OCI-LY3 (cell line): ENCODE measurements around the gene IQSEC1.
A peak's percentile ranks its signal among the peaks of the same experiment; 100 is the strongest.

Experiments used
- H2AFZ ChIP-seq: fragments of 200-600, 300-600 bp; shearing (Covaris generic); 2 replicates; pipeline ENCODE4 v1.6.0; 2014; ENCODE audit warnings: antibody characterized with exemption, low read depth, low read length
- H3K27ac ChIP-seq: fragments of 200-600, 300-600 bp; sonication (generic); 2 replicates; pipeline ENCODE4 v1.5.1; 2014; ENCODE audit warnings: mild to moderate bottlenecking, low read length, moderate library complexity, mixed read lengths
- H3K27me3 ChIP-seq: fragments of 200-600, 300-600 bp; sonication (generic); 2 replicates; pipeline ENCODE4 v1.6.1; 2014; ENCODE audit warnings: low read depth, low read length, mixed read lengths
- H3K36me3 ChIP-seq: fragments of 200-600, 300-600 bp; sonication (generic); replicated peaks from 2 replicates; pipeline ENCODE3; 2014; ENCODE audit warnings: low read depth, low read length, mixed read lengths
- H3K4me1 ChIP-seq: fragments of 300-600, 200-600 bp; sonication (generic); 2 replicates; pipeline ENCODE4 v1.6.1; 2014; ENCODE audit warnings: low read length, mixed read lengths
- H3K4me2 ChIP-seq: fragments of 200-600, 300-600 bp; sonication (generic); 2 replicates; pipeline ENCODE4 v1.6.1; 2014; ENCODE audit warnings: low read length, mixed read lengths
- H3K4me3 ChIP-seq: fragments of 300-600, 200-600 bp; sonication (generic); 2 replicates; pipeline ENCODE4 v1.5.1; 2014; ENCODE audit warnings: antibody characterized with exemption, mild to moderate bottlenecking, low read length, moderate library complexity
- H3K79me2 ChIP-seq: fragments of 300-600, 200-600 bp; shearing (Covaris generic); 2 replicates; pipeline ENCODE4 v1.6.1; 2014; ENCODE audit warnings: mild to moderate bottlenecking, low read length, mixed read lengths
- H3K9ac ChIP-seq: fragments of 300-600, 200-600 bp; shearing (Covaris generic); 2 replicates; pipeline ENCODE4 v1.6.0; 2014; ENCODE audit warnings: mild to moderate bottlenecking, low read length, moderate library complexity
- H3K9me3 ChIP-seq: fragments of 200-600, 300-600 bp; shearing (Covaris generic); 2 replicates; pipeline ENCODE4 v1.6.1; 2014; ENCODE audit warnings: low read length, mixed read lengths; ENCODE audit not compliant: insufficient read depth
- H4K20me1 ChIP-seq: fragments of 200-600, 300-600 bp; sonication (generic); 2 replicates; pipeline ENCODE4 v1.6.1; 2016; ENCODE audit warnings: low read length, mixed read lengths; ENCODE audit not compliant: insufficient read depth
- EZH2phosphoT487 ChIP-seq: fragments of 200-600 bp; shearing (Covaris generic); IDR thresholded peaks from 2 replicates; pipeline ENCODE4 v1.6.1; 2018; ENCODE audit warnings: antibody characterized with exemption, mixed run types, low read depth
- TF ChIP-seq, protein P1 (sequence below): fragments of 200-600, 300-600 bp; sonication (generic); IDR thresholded peaks from 2 replicates; pipeline ENCODE4 v1.5.1; 2014; ENCODE audit warnings: antibody characterized with exemption, low read length, low read depth

IQSEC1 gene

GRCh38 chr3:12943124-12944021 is 129.9 kb downstream of the IQSEC1 start:
- peaks cover 98% of the 10 kb centered on the region for H4K20me1 ChIP-seq

GRCh38 chr3:12941495-12942023 is 131.7 kb downstream of the IQSEC1 start:
- Histone ChIP-seq H3K4me3 (no peak overlapping the region), H3K4me1 (peaks cover 22% of the 10 kb centered on the region), H3K4me2 (no peak overlapping the region), H3K36me3 (peaks cover 48% of the 10 kb centered on the region), H3K9me3 (no peaks in the 10 kb centered on the region), H2AFZ (no peak overlapping the region), H3K27me3 (no peaks in the 10 kb centered on the region), H3K79me2 (peaks cover 80% of the 10 kb centered on the region), H3K9ac (no peak overlapping the region), H3K27ac (no peak overlapping the region), H4K20me1 (peaks cover 95% of the 10 kb centered on the region)
- no peak for TF ChIP-seq EZH2phosphoT487
- TF ChIP-seq, protein P1, sequence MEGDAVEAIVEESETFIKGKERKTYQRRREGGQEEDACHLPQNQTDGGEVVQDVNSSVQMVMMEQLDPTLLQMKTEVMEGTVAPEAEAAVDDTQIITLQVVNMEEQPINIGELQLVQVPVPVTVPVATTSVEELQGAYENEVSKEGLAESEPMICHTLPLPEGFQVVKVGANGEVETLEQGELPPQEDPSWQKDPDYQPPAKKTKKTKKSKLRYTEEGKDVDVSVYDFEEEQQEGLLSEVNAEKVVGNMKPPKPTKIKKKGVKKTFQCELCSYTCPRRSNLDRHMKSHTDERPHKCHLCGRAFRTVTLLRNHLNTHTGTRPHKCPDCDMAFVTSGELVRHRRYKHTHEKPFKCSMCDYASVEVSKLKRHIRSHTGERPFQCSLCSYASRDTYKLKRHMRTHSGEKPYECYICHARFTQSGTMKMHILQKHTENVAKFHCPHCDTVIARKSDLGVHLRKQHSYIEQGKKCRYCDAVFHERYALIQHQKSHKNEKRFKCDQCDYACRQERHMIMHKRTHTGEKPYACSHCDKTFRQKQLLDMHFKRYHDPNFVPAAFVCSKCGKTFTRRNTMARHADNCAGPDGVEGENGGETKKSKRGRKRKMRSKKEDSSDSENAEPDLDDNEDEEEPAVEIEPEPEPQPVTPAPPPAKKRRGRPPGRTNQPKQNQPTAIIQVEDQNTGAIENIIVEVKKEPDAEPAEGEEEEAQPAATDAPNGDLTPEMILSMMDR: no peak

More at GRCh38 chr3:12943124-12944021, 129.9 kb downstream of the IQSEC1 start:
- Histone ChIP-seq H3K4me1 (peaks cover 22% of the 10 kb centered on the region), H3K4me3 (no peak overlapping the region), H3K9me3 (no peaks in the 10 kb centered on the region), H3K79me2 (peaks cover 83% of the 10 kb centered on the region), H3K36me3 (peaks cover 36% of the 10 kb centered on the region), H3K9ac (no peak overlapping the region), H3K27ac (no peak overlapping the region), H3K27me3 (no peaks in the 10 kb centered on the region), H2AFZ (no peak overlapping the region), H3K4me2 (no peak overlapping the region)
- no peak for TF ChIP-seq EZH2phosphoT487
- TF ChIP-seq, protein P1: no peak

GRCh38 chr3:12940854-12941253 is 132.4 kb downstream of the IQSEC1 start:
- Histone ChIP-seq H3K9ac (no peak overlapping the region), H3K4me3 (no peak overlapping the region), H3K79me2 (peaks cover 80% of the 10 kb centered on the region), H4K20me1 (peaks cover 95% of the 10 kb centered on the region), H3K27ac (0 out of 2 replicates have a peak overlapping the region, but pooled peaks have one; percentile 8), H3K27me3 (no peaks in the 10 kb centered on the region), H3K4me1 (peaks cover 22% of the 10 kb centered on the region), H3K4me2 (no peak overlapping the region), H3K36me3 (peaks cover 54% of the 10 kb centered on the region), H2AFZ (no peak overlapping the region), H3K9me3 (no peaks in the 10 kb centered on the region)
- no peak for TF ChIP-seq EZH2phosphoT487
- TF ChIP-seq, protein P1: no peak

DNA sequence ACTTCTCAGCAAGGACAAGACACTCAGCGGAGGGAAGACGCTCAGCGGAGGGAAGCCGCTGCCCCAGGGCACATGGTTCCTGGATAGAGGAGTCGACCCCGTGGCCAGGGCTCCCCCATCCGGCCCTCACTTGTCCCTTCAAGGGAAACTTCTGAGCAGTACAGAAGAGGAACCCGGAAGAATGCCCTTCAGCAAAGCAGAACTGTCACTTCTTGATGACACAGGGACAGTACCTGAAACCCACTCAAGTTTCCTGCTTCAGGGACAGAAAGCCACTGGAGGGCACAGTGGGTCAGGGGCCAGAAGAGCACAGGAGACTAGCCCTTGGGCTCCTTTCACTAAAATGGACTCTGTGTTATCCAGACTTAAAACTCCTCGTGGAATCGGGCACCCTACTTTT is 134.1 kb downstream of the IQSEC1 start:
- H3K27me3 ChIP-seq: no peaks in the 10 kb centered on the region
- peaks cover 22% of the 10 kb centered on the region for H3K4me1 ChIP-seq
- H3K9me3 ChIP-seq: no peaks in the 10 kb centered on the region
- TF ChIP-seq, protein P1: peak; percentile 26
- no peak for TF ChIP-seq EZH2phosphoT487
- H3K27ac ChIP-seq: 0 out of 2 replicates have a peak overlapping the region, but pooled peaks have one; percentile 5
- H3K36me3 ChIP-seq: peaks cover 71% of the 10 kb centered on the region
- H2AFZ ChIP-seq: no peak overlapping the region
- peaks cover 95% of the 10 kb centered on the region for H4K20me1 ChIP-seq
- peaks cover 80% of the 10 kb centered on the region for H3K79me2 ChIP-seq
- no peak overlapping the region for H3K9ac ChIP-seq
- no peak overlapping the region for H3K4me2 ChIP-seq
- H3K4me3 ChIP-seq: no peak overlapping the region
